Adipocyte (in vitro differentiated cells): Measurements from ENCODE around the gene NFATC2.

Experiments
- DNase-seq: peaks from one replicate; pipeline ENCODE4 v3.0.0-alpha.2; 2015; ENCODE audit warnings: low read depth
- H3K27me3 ChIP-seq: replicated peaks from 2 replicates; pipeline ENCODE4 v1.7.0; 2013; ENCODE audit warnings: mild to moderate bottlenecking, low read length, moderate library complexity; ENCODE audit not compliant: control insufficient read depth, insufficient read depth
- H3K36me3 ChIP-seq: 2 replicates; pipeline ENCODE4 v1.7.0; 2013; ENCODE audit warnings: low read length, mild to moderate bottlenecking, moderate library complexity; ENCODE audit not compliant: control insufficient read depth, insufficient read depth, severe bottlenecking
- H3K4me1 ChIP-seq: 2 replicates; pipeline ENCODE4 v1.7.0; 2013; ENCODE audit warnings: mild to moderate bottlenecking, low read length, moderate library complexity; ENCODE audit not compliant: control insufficient read depth, insufficient read depth
- H3K4me3 ChIP-seq: 2 replicates; pipeline ENCODE4 v1.7.0; 2013; ENCODE audit warnings: mild to moderate bottlenecking, low read length, moderate library complexity
- H3K9ac ChIP-seq: 2 replicates; pipeline ENCODE4 v1.7.0; 2013; ENCODE audit warnings: mild to moderate bottlenecking, low read length, moderate library complexity
- H3K9me3 ChIP-seq: 2 replicates; pipeline ENCODE4 v1.7.0; 2013; ENCODE audit warnings: mild to moderate bottlenecking, low read length, moderate library complexity; ENCODE audit not compliant: control insufficient read depth

Gene NFATC2

DNA sequence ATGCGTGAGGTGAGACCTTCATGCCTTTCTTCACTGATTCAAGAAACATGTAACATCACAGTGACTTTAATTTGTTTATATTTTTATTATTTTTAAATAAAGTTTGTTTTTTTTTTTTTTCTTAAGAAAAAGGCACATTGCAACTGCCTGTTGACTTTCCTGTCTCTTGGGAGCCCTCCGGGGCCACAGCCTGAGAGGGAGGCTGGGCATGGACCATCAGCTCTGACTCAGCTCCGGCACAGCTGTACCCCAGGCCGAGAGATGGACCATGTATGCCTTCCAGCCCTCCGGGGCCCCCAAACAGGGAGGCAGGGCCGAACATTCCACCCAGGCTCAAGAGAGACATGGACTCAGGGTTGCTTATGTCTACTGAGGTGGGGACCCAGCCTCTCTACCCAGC is 99.9 kb downstream of the NFATC2 start:
- no peaks in the 10 kb centered on the region for H3K36me3 ChIP-seq
- H3K27me3 ChIP-seq, result no peaks in the 10 kb centered on the region
- peaks cover 19% of the 10 kb centered on the region for H3K4me1 ChIP-seq
- DNase-seq, result no peak
- H3K9me3 ChIP-seq, result no peaks in the 10 kb centered on the region
- H3K4me3 ChIP-seq, result no peak overlapping the region
- H3K9ac ChIP-seq, result no peak overlapping the region

DNA sequence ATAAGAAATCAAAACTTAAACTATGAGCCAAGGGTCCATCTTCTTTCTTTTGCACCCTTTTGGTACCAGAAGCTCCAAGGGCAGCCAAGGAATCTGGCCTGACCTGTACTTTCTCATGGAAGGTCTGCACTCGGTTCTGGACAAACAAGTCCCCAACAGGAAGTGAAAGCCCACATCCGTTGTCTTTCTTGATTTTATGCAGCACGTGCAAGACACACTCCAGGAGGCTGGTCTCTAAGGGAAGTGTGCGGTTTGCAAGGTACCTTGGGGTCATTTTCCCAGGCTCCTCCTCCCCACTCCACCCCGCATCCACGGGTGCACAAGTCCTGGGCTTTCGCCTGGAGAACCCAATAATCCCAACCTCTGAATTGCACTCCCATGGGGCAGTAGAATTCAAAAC is 101.9 kb downstream of the NFATC2 start:
- no peaks in the 10 kb centered on the region for H3K27me3 ChIP-seq
- DNase-seq, result no peak
- peaks cover 8% of the 10 kb centered on the region for H3K4me1 ChIP-seq
- no peaks in the 10 kb centered on the region for H3K36me3 ChIP-seq
- no peaks in the 10 kb centered on the region for H3K9me3 ChIP-seq
- no peak overlapping the region for H3K4me3 ChIP-seq
- no peak overlapping the region for H3K9ac ChIP-seq

DNA sequence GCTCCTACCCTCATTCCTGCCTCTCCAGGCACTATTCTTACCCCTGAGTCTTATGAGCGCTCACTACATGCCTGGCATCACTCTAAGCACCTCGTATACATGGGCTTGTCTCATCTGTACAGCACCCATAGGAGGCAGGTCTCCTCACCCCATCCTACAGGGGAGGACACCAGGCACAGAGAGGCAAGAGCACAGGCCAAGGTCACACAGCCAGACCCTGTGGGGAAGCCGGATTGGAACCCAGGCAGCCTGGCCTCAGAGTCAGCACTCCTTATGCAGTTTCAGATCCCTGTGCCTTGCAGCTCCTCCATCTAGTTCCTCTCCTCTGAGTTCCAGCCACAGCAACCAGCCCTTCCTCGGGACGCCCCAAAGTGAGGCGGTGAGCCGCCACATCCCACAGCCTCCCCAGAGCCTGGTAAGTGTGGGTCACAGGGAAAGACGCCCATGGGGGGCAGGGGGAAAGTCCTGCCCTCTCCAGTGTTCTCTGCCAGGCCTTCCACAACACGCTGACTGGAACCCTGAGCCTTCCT is 103.3 kb downstream of the NFATC2 start:
- no peak overlapping the region for H3K9ac ChIP-seq
- H3K4me3 ChIP-seq, result no peak overlapping the region
- DNase-seq, result no peak
- H3K9me3 ChIP-seq, result no peaks in the 10 kb centered on the region
- no peaks in the 10 kb centered on the region for H3K36me3 ChIP-seq
- peaks cover 14% of the 10 kb centered on the region for H3K4me1 ChIP-seq
- H3K27me3 ChIP-seq, result no peaks in the 10 kb centered on the region

DNA sequence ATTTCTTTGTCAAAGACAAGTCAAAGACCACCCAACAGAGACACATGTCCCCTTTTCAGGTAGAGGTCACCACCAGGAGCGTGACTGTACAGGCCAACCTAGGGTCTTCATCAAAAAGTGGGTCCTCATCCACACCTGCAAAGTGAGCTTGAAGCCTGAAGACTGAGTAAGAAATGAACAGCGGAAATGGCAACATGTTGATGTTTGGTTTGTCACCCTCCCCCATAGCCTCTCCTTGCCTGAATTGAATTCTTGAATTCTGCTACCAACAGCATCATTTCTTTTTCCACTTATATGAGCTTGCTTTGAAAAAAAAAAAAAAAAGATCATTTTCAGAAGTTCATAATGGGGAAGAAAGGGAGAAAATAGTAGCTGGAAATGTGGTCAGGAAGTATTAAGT is 104.4 kb downstream of the NFATC2 start:
- no peaks in the 10 kb centered on the region for H3K27me3 ChIP-seq
- H3K9me3 ChIP-seq, result no peaks in the 10 kb centered on the region
- DNase-seq, result no peak
- no peaks in the 10 kb centered on the region for H3K36me3 ChIP-seq
- no peak overlapping the region for H3K9ac ChIP-seq
- H3K4me3 ChIP-seq, result no peak overlapping the region
- peaks cover 14% of the 10 kb centered on the region for H3K4me1 ChIP-seq

DNA sequence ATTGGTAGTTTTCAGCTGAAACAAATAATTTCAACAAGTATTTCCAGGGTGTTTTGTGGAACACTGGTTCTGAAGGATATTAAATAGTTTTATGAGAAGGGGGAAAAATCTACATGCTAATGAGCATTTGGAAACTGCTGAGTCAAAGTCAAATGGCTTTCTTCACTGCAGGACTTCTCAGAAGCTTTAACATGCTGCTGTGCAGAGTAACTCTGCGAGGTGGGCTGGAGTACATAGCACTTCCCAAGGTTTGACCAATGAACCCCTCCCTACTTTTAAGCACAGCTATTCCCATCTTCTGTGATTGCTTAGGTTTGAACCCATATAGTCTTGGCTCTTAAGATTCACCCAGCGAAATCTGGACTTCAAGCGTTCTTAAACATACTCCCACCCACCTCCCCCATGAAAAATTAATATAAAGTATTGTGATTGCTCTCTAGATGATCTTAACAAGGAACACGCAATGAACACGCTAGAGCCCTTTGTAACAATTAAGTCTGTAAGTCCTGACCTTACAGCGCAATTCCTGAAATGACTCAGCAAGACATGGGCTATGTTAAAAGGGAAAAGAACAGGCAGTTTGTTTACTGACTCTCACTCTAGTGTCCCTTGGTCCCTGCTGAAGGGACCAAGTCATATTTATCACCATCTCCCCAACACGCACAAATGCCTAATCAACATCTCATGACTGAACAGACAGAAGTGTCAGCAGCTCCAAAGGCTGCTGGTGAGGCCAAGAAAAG is 105.2 kb downstream of the NFATC2 start:
- no peak overlapping the region for H3K9ac ChIP-seq
- H3K36me3 ChIP-seq, result no peaks in the 10 kb centered on the region
- peaks cover 14% of the 10 kb centered on the region for H3K4me1 ChIP-seq
- no peaks in the 10 kb centered on the region for H3K27me3 ChIP-seq
- no peak overlapping the region for H3K4me3 ChIP-seq
- no peak for DNase-seq
- no peaks in the 10 kb centered on the region for H3K9me3 ChIP-seq

DNA sequence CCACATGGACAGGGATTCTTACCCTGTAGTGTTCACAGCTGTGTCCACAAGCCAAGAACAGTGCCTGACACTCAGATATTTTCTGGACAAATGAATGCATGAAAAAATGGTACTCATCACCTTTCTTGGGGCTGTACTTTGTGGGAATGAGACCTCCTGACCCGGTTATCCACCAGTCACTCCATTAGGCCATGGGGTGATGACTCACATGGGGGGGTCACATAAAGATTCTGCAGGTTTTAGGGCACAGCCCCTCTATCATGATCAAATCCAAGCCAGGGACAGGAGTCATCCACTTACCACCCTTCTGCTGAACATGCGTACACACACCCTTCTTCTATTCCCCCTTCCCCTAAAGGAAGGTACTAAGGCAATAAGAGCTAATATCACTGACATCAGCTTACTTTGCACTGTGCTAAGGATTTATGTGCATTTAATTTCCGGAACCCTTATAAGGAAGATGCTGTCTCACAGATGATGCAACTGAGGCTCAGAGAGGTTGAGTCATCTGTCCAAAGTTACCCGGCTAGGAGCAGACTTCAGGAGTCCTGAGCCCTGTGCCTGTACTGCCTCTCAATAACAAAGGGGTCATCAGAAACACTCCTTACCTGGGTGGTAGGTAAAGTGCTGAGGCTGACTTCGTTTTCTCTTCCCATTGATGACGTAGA is 107.8 kb downstream of the NFATC2 start:
- H3K36me3 ChIP-seq, result no peaks in the 10 kb centered on the region
- peak; percentile 88 for DNase-seq
- H3K4me3 ChIP-seq, result no peak overlapping the region
- no peaks in the 10 kb centered on the region for H3K9me3 ChIP-seq
- H3K27me3 ChIP-seq, result no peaks in the 10 kb centered on the region
- peaks cover 14% of the 10 kb centered on the region for H3K4me1 ChIP-seq
- no peak overlapping the region for H3K9ac ChIP-seq

DNA sequence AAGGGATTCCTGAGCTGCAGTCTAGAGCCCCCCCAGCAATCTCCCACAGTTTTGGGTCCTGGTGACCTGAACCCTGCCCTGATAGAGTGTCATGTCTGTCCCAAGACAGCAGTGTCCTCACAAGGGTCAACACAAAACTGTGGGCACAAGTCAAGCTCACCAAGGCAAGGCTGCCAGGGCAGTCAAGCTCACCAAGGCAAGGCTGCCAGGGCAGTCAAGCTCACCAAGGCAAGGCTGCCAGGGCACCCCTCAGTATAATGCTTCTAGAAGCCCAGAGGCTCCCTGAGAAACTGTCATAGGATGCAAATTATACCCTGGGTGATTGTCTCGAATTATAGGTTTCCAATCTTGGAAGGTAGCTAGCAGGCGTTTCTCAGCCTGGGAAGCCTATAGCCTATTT is 108.5 kb downstream of the NFATC2 start:
- Histone ChIP-seq H3K9ac (no peak overlapping the region), H3K27me3 (no peaks in the 10 kb centered on the region), H3K9me3 (no peaks in the 10 kb centered on the region), H3K4me1 (peaks cover 14% of the 10 kb centered on the region), H3K36me3 (no peaks in the 10 kb centered on the region), H3K4me3 (no peak overlapping the region)
- no peak for DNase-seq

DNA sequence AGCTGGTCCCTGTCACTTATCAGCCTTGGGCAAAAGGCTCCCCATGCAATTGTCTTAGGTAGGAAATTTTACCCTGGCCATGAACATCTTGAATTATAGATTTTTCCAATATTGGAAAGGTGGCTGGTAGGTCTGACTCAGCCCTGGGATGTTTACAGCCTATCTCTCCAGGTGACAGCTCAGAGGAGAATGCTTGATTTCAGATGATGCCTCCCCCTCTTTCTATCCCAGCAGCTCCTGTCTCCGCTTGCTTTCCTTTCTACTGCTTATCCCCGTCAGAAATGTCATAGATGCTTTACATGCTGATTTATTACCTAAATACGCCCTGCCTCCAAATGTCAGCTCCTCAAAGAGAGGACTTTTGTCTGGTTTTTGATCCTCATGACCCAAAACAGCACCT is 109.6 kb downstream of the NFATC2 start:
- no peak for DNase-seq

DNA sequence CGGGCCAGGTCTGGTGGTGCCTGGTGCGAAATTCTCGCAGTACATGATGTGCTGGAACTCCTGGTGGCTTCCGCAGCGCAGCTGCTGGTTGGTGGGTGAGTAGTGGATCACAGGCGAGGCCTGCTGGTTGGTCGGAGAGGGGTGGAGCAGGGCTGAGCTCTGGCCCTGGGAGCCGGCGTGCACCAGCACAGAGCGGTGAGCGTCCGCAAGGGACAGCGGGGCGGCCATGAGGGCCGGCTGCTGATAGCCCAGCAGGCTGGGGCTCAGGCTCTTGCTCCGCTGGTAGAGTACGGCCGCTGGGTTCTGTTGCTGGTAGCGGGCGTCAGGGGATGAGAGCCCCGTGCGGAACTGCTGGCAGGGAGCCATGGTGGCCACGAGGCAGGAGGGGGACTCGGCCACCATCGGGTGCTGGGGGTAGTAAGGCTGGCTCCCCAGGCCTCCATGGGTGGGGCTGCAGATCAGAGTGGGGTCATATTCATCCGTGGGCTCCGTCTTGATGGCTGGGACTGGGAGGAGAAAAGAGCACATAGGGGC is 110.2 kb downstream of the NFATC2 start:
- H3K9me3 ChIP-seq, result no peaks in the 10 kb centered on the region
- peaks cover 15% of the 10 kb centered on the region for H3K4me1 ChIP-seq
- H3K27me3 ChIP-seq, result peaks cover 4% of the 10 kb centered on the region
- H3K36me3 ChIP-seq, result no peaks in the 10 kb centered on the region
- no peak overlapping the region for H3K4me3 ChIP-seq
- no peak for DNase-seq
- H3K9ac ChIP-seq, result no peak overlapping the region

More for the DNA sequence above, 109.6 kb downstream of the NFATC2 start:
- Histone ChIP-seq H3K9me3 (no peaks in the 10 kb centered on the region), H3K27me3 (no peaks in the 10 kb centered on the region), H3K4me3 (no peak overlapping the region), H3K9ac (no peak overlapping the region), H3K4me1 (peaks cover 20% of the 10 kb centered on the region), H3K36me3 (no peaks in the 10 kb centered on the region)

DNA sequence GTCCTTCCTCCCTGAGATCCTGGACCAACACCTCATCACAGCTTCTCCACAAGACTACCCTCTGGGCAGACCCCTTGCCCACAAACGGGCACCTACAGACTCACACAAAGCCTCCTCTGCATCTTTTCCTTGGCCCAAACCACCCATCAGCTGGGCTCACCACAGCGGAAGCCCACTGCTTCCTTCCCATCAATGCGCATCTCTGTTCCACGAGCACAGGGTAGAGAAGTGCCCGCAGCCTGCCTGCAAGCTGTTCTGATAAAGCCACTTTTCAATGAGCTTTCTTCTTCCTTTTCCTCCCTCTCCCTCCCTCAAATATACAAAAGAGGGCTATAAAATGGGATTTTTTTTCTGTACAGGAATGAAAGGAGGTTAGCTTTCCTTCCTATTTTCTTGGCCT is 111.2 kb downstream of the NFATC2 start:
- Histone ChIP-seq H3K9ac (no peak overlapping the region), H3K4me3 (no peak overlapping the region), H3K9me3 (no peaks in the 10 kb centered on the region), H3K4me1 (peaks cover 14% of the 10 kb centered on the region), H3K36me3 (no peaks in the 10 kb centered on the region), H3K27me3 (peaks cover 9% of the 10 kb centered on the region)
- DNase-seq, result no peak

DNA sequence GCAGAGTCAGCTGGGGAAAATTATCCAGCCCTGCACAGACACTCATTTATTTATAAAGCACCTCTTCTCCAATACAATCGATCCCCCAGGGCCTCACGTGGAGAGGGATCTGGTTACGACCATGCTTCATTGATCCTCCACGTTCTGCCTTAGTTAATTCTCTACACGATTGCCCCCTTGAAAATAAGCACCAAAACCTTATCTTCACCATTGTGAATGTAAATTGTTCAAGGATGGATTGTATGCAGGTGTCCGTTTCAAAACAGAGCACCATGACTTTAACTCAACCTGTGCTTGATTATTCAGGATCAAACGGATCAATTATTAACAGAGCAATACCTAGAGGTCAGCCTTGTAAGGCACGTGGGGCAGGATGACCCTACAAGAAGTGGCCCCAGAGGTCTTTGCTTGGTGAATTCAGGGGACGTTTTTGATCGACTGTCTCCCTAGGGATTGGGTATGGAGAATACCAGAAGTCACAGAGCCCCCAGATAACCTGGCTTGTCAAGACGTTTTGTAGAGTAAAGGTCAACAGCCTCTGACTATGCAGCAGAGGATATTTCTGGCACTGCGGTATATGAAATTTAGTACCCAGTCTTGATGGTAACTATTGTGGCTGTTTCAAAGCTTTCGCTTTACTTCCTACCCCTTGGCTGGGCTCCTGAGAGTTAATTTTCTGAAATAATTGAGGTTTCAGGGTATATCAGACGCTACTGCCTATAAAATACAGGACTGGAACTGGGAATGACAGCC is 112.1 kb downstream of the NFATC2 start:
- no peak overlapping the region for H3K4me3 ChIP-seq
- H3K9me3 ChIP-seq, result no peaks in the 10 kb centered on the region
- DNase-seq, result no peak
- peaks cover 14% of the 10 kb centered on the region for H3K4me1 ChIP-seq
- H3K27me3 ChIP-seq, result peaks cover 9% of the 10 kb centered on the region
- no peaks in the 10 kb centered on the region for H3K36me3 ChIP-seq
- H3K9ac ChIP-seq, result no peak overlapping the region
